Epithelial cell of proximal tubule (primary cell): ENCODE measurements around the gene KLK10. TPM values are rescaled to one million over a fixed set of nuclear protein-coding genes. Genes with fewer than 3 reads are reported as not detected.

Source experiments
- DNase-seq: peaks from one replicate; pipeline ENCODE4 v3.0.0-alpha.2; 2011; ENCODE audit warnings: low read depth
- H3K4me3 ChIP-seq: 2 replicates; pipeline ENCODE4 v1.5.1; 2011; ENCODE audit warnings: low read depth, mild to moderate bottlenecking, low read length
- total RNA-seq: library from RNA; depleted of rRNA; stranded (reverse); fragments of >200 nt; gene quantifications from 2 replicates; pipeline ENCODE4 v1.2.3, GENCODE V29; 2015
- TF ChIP-seq, protein P1 (sequence below): conservative IDR thresholded peaks from 2 replicates; pipeline ENCODE4 v1.5.1; 2012; ENCODE audit warnings: low read depth, mild to moderate bottlenecking, low read length

Gene KLK10
- total RNA-seq, 1 donor from 2014 or later, result 2.8 TPM

DNA sequence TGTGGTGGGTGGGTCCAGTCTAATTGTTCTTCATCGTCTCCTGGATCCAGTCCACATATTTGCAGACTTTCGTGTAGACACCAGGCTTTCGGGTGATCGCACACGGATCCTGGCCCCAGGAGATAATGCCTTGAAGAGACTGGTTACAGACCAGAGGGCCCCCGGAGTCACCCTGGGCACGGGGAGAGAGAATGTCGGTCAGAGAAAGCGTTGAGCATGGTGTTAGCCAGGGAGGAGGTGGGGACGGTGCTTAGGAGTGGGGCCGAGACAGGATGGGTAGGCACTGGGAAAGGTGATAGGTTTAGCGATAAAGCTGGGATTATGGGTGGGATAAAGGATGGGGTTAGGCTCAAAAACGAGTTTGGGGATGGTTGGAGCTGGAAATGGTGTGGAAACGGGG lies 3.0 kb upstream of the KLK10 start:
- TF ChIP-seq, protein P1, sequence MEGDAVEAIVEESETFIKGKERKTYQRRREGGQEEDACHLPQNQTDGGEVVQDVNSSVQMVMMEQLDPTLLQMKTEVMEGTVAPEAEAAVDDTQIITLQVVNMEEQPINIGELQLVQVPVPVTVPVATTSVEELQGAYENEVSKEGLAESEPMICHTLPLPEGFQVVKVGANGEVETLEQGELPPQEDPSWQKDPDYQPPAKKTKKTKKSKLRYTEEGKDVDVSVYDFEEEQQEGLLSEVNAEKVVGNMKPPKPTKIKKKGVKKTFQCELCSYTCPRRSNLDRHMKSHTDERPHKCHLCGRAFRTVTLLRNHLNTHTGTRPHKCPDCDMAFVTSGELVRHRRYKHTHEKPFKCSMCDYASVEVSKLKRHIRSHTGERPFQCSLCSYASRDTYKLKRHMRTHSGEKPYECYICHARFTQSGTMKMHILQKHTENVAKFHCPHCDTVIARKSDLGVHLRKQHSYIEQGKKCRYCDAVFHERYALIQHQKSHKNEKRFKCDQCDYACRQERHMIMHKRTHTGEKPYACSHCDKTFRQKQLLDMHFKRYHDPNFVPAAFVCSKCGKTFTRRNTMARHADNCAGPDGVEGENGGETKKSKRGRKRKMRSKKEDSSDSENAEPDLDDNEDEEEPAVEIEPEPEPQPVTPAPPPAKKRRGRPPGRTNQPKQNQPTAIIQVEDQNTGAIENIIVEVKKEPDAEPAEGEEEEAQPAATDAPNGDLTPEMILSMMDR, result no peak
- no peak for DNase-seq
- no peak overlapping the region for H3K4me3 ChIP-seq

DNA sequence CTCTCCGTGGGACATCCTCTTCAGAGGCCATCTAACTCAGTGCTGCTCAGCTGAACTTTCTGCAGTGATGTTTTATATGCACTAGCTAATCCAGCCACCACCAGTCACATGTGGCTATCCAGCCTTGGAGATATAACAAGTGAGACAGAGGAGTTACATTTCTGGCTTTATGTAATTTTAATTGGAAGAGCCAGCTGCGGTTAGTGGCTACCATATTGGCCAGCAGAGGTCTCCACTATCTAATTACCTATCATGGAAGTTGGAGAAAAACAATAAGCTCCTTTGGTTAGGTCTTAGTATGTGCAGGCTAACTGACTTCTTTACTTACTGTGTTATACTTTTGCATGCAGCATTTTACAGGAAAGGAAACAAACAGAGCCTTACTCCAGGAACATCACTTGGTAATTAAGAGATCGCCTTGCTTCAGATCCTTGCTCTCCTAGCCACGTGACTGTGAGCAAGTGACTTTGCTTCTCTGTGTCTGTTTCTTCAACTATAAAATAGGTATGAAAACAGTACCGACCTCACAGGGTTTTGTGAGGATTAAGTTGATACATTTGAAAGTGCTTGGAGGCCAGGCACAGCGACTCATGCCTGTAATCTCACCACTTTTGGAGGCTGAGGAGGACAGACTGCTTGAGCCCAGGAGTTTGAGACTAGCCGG lies 1.6 kb upstream of the KLK10 start:
- H3K4me3 ChIP-seq, result no peak overlapping the region
- DNase-seq, result no peak
- TF ChIP-seq, protein P1, result peak; percentile 74

DNA sequence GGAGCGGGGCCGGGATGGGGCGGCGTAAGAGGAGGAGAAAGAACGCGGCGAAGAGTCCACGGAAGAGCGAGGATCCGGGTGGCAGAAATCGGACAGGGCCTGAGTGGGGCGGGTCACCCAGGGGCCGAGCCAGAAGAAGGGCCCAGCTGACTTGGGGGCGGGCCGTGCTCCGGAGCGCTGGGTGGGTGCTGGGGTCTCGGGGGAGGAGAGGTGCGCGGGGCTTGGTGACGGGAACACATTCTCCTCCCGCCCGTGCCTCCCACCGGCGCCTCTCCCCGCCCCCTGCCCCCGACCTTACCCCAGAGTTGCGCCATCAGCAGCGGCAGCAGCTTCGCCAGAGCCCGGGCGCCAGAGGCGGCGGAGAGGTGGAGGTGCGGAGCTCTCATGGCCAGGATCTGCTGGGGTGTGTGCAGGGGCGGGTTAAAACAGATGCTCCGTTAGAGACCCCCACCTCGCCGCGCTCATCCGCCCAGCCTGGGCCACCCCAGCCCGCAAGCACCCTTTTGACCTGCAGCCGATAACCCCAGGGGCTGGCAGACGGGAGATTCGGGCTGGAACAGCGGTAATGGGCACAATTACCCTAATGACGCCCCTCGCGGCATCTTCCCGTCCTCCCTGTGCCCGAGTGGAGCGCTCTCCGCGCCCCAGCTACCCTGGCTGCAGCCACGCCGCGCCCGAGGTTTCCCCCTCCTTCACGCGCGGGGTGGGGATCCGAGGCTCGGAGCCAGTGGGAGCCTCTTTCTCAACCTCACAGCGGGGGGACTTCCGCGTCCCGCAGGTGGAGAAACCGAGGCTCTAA lies 565 bp downstream of the KLK10 start:
- no peak for DNase-seq
- no peak overlapping the region for H3K4me3 ChIP-seq
- TF ChIP-seq, protein P1, result no peak

DNA sequence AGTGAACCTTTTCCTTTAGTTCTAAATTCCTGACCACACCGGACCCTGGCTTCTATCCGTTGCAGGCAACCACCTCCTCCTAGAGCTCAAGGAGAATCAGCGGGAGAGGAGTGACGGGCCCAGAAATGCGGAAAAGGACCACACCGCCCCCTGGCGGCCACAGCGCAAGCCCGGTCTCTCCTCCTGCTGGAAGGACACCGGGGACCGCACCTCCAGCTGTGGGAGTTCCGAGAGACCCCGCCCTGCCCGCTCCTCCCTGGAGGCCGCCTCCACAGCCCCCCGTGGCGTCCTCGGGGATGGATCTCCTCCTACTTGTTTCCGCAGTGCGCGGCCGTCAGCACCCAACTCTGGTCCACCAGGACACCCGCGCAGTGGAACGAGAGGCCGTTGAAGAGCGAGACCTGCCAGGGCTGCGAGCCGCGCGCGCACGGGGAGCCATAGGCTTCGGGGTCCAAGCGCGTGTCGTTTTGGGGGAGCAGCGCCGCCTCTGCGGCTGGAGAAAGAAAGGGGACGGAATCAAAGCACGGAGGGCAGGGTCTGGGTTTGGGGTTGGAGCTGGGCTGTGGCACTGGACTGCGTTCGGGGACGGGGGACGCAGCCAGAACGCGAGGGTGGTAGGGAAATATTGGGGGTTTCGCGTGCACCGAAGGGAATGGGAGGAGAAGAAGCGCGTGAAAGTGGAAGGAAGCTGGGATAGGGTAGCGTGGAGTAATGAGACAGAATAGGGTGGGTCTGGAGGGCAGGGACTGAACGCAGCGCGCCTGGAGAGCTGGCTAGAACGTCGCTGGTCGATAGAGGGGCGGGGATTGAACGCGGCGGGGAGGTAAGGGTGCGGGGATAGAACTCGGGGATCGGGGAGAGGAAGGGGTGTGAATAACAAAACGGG lies 2.5 kb downstream of the KLK10 start:
- DNase-seq, result no peak
- H3K4me3 ChIP-seq, result no peak overlapping the region
- TF ChIP-seq, protein P1, result peak; percentile 75

DNA sequence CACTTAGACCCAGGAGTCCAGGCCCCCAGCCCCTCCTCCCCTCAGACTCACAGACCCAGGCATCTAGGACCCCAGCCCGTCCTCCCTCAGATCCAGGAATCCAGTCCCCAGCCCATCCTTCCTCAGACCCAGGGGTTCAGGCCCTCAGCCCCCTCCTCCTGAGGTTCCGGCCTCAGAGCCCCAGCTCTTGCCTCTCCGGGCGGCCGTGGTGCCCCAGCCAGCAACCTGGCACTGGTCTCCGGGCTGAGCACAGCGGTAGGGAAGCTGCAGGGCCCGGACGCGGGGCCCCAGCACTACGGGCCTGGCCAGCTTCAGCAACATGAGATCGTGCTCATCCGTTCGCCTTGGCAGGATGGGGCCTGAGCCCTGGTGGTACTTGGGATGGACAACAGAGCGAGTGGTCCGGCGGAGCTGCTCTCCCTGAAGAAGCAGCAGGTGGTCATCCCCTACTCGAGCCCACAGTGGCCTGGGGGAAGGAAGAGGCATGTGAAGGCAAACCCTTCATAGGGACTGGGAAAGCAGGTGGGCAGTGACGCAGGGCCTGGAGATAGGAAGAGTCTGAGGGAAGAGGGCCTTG lies 3.7 kb downstream of the KLK10 start:
- no peak overlapping the region for H3K4me3 ChIP-seq
- TF ChIP-seq, protein P1, result no peak
- DNase-seq, result no peak

DNA sequence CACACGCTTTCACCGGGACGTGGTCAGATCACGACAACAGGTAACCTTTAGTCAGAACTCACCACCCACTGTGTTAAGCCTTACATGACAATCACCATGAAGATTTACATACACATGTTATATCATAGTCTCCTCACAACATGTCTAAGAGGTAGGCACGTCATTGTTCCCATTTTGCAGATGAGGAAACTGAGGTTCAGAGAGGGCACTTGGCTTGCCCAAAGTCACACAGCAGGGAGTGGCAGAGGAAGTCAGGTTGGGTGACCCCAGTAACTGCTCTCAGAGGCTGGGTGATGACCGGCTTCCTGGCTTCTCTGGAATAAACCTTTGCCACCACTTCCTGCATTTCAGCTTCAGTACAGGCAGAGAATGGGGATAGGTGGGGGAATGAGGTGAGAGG lies 5.3 kb downstream of the KLK10 start:
- TF ChIP-seq, protein P1, result no peak
- DNase-seq, result no peak
- no peak overlapping the region for H3K4me3 ChIP-seq
